ENCODE measurements around the gene SLC6A7. TPM values are rescaled to one million over a fixed set of nuclear protein-coding genes. Genes with fewer than 3 reads are reported as not detected.

SLC6A7 gene
- total and polyA plus RNA-seq, 2 experiments from 2014 or later, result not detected

- Histone ChIP-seq H3K27me3 (peaks cover 4% of the 10 kb centered on the region), H3K27ac (no peak overlapping the region), H3K36me3 (no peaks in the 10 kb centered on the region), H3K4me1 (ENCODE audit: low read depth) (no peaks in the 10 kb centered on the region), H3K4me3 (no peak overlapping the region), H3K9me3 (ENCODE audit: low read depth) (no peaks in the 10 kb centered on the region)
- no peak for DNase-seq (ENCODE audit: low read depth in 1 of 2, low spot score in 1 of 2)
- TF ChIP-seq CTCF (IDR thresholded peaks at IDR 0.05; ENCODE audit: low read depth, low read length), result no peak
Measured at GRCh38 chr5:150221471-150221870, 31.6 kb downstream of the SLC6A7 start.

- H3K4me3 ChIP-seq, result no peak overlapping the region
- H3K27ac ChIP-seq, result no peak overlapping the region
- H3K4me1 ChIP-seq (ENCODE audit: low read depth), result no peaks in the 10 kb centered on the region
- DNase-seq (ENCODE audit: low read depth in 1 of 2, low spot score in 1 of 2), result no peak
- no peak for TF ChIP-seq CTCF (IDR thresholded peaks at IDR 0.05; ENCODE audit: low read depth, low read length)
- H3K27me3 ChIP-seq, result no peaks in the 10 kb centered on the region
- no peaks in the 10 kb centered on the region for H3K36me3 ChIP-seq
- no peaks in the 10 kb centered on the region for H3K9me3 ChIP-seq (ENCODE audit: low read depth)
Measured at GRCh38 chr5:150222906-150223305, 33.0 kb downstream of the SLC6A7 start.

GRCh38 chr5:150223474-150223873, 33.6 kb downstream of the SLC6A7 start:
- Histone ChIP-seq H3K4me3 (no peak overlapping the region), H3K9me3 (ENCODE audit: low read depth) (no peaks in the 10 kb centered on the region), H3K27me3 (no peaks in the 10 kb centered on the region), H3K4me1 (ENCODE audit: low read depth) (no peaks in the 10 kb centered on the region), H3K27ac (no peak overlapping the region), H3K36me3 (no peaks in the 10 kb centered on the region)
- DNase-seq (ENCODE audit: low read depth in 1 of 2, low spot score in 1 of 2), result no peak
- no peak for TF ChIP-seq CTCF (IDR thresholded peaks at IDR 0.05; ENCODE audit: low read depth, low read length)

- no peak overlapping the region for H3K27ac ChIP-seq
- no peak overlapping the region for H3K4me3 ChIP-seq
- H3K4me1 ChIP-seq (ENCODE audit: low read depth), result no peaks in the 10 kb centered on the region
- H3K27me3 ChIP-seq, result no peaks in the 10 kb centered on the region
- DNase-seq (ENCODE audit: low read depth in 1 of 2, low spot score in 1 of 2), result no peak
- H3K9me3 ChIP-seq (ENCODE audit: low read depth), result no peaks in the 10 kb centered on the region
- TF ChIP-seq CTCF (IDR thresholded peaks at IDR 0.05; ENCODE audit: low read depth, low read length), result no peak
- no peaks in the 10 kb centered on the region for H3K36me3 ChIP-seq
Measured at GRCh38 chr5:150224483-150225027, 34.7 kb downstream of the SLC6A7 start.

- DNase-seq (ENCODE audit: low read depth in 1 of 2, low spot score in 1 of 2), result no peak
- Histone ChIP-seq H3K36me3 (no peaks in the 10 kb centered on the region), H3K27ac (peak overlapping the region; percentile 28), H3K27me3 (no peaks in the 10 kb centered on the region), H3K4me3 (no peak overlapping the region), H3K4me1 (ENCODE audit: low read depth) (no peaks in the 10 kb centered on the region), H3K9me3 (ENCODE audit: low read depth) (no peaks in the 10 kb centered on the region)
- no peak for TF ChIP-seq CTCF (IDR thresholded peaks at IDR 0.05; ENCODE audit: low read depth, low read length)
Measured at GRCh38 chr5:150227036-150227435, 37.2 kb downstream of the SLC6A7 start.

Data from cardiac muscle cell (in vitro differentiated cells and primary cell).